Kidney (tissue), 14 donors: ENCODE measurements around the gene N4BP3. TPM values are rescaled to one million over a fixed set of nuclear protein-coding genes. Genes with fewer than 3 reads are reported as not detected.

Source experiments
- DNase-seq, 5 donors: peaks; one replicate each; pipeline ENCODE4 v3.0.0-alpha.2; 2013 to 2020
- FAIRE-seq: peaks from 2 replicates; lab custom pipeline; 2012; peaks lifted over from hg19 to GRCh38; lab: Jason Lieb, UNC
- H3K27ac ChIP-seq, 2 donors: one replicate each; pipeline ENCODE4 v1.7.0; 2013; ENCODE audit warnings: low read depth in 2 of 2, low read length in 2 of 2, inconsistent platforms in 1 of 2
- H3K27me3 ChIP-seq: one replicate; pipeline ENCODE4 v1.7.1; 2013; ENCODE audit warnings: low read length, inconsistent platforms; ENCODE audit not compliant: control insufficient read depth, insufficient read depth
- H3K36me3 ChIP-seq, 3 donors: one replicate each; pipeline versions ENCODE4 v1.7.0 to v1.7.1; 2013; ENCODE audit warnings: low read length in 3 of 3, control low read depth in 1 of 3, inconsistent platforms in 1 of 3; ENCODE audit not compliant: insufficient read depth in 3 of 3, control insufficient read depth in 2 of 3
- H3K4me1 ChIP-seq, 3 donors: one replicate each; pipeline versions ENCODE4 v1.7.0 to v1.7.1; 2013; ENCODE audit warnings: low read length in 3 of 3, inconsistent platforms in 1 of 3, low read depth in 1 of 3; ENCODE audit not compliant: control insufficient read depth in 2 of 3, insufficient read depth in 2 of 3
- H3K4me3 ChIP-seq, 3 donors: one replicate each; pipeline versions ENCODE4 v1.7.0 to v1.8.1; 2013; ENCODE audit warnings: low read length in 3 of 3, control low read depth in 1 of 3, inconsistent platforms in 1 of 3
- H3K9ac ChIP-seq, 3 donors: one replicate each; pipeline versions ENCODE4 v1.7.0 to v1.7.1; 2013; ENCODE audit warnings: low read length in 3 of 3, control low read depth in 1 of 3, inconsistent platforms in 1 of 3
- H3K9me3 ChIP-seq, 3 donors: one replicate each; pipeline versions ENCODE4 v1.7.0 to v1.7.1; 2013; ENCODE audit warnings: low read length in 3 of 3, control low read depth in 1 of 3, inconsistent platforms in 1 of 3; ENCODE audit not compliant: control insufficient read depth in 2 of 3, insufficient read depth in 1 of 3
- intact Hi-C: fragments of 100-400 bp; cut with DNase I; formaldehyde crosslinking; loops from one replicate; pipeline ENCODE4 v1.11.1; 2022
- polyA plus RNA-seq: library from polyadenylated mRNA; stranded (reverse); fragments of 350-450 nt; fragmentation: Illumina TruSeq; extraction: RNeasy Lipid Tissue Mini Kit (QIAGEN cat#74804); gene quantifications from one replicate; pipeline ENCODE4 v1.2.3, GENCODE V29; 2014; ENCODE audit warnings: low read depth, low replicate concordance; ENCODE audit not compliant: insufficient read depth
- total RNA-seq: library from RNA; stranded (reverse); fragmentation: NEBNext Ultra II Directional; extraction: Animal tissue kit (Norgen Biotek cat#: 25700); gene quantifications from one replicate; pipeline ENCODE4 v1.2.1, GENCODE V29; 2021
- TF ChIP-seq, protein P1 (sequence below): IDR thresholded peaks from 3 replicates; pipeline ENCODE4 v1.5.1; 2012; ENCODE audit warnings: mild to moderate bottlenecking, moderate library complexity, borderline replicate concordance; ENCODE audit not compliant: insufficient read depth; ENCODE audit errors: extremely low read depth
- donor health status: control.
- donor health status: control.
- donor health status: control.
- donor health status: control.
- donor health status: control.
- donor health status: DM: yes; HTN: yes; CAD: no.
- donor health status: Normal renal cell carcinoma (clear cell type).

Gene N4BP3
- total and polyA plus RNA-seq, 2 donors from 2014 or later = 2.4 to 5.6 TPM

DNA sequence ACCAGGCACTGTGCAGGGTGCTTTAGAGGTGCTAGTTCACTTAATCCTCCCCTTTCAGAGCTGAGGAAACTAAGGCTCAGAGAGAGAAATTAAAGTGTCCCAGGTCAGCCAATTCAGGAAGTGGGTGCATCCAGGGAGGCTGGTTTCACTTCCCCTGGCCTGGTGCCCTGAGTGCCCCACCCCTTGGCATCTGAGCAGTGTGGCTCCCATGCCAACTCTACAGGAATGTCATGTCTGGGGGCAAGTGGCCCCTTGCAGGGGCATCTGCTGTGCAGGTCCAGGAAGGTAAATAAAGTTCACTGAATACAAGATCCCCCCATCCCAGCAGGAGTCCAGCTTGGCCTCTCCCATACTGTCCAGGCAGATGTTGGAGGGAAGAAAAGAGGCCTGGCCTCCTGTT lies 4.4 kb upstream of the N4BP3 start:
- no peak overlapping the region for H3K4me3 ChIP-seq
- H3K9me3 ChIP-seq = no peaks in the 10 kb centered on the region
- no peaks in the 10 kb centered on the region for H3K36me3 ChIP-seq
- FAIRE-seq (no peak), DNase-seq (no peak)
- TF ChIP-seq, protein P1, sequence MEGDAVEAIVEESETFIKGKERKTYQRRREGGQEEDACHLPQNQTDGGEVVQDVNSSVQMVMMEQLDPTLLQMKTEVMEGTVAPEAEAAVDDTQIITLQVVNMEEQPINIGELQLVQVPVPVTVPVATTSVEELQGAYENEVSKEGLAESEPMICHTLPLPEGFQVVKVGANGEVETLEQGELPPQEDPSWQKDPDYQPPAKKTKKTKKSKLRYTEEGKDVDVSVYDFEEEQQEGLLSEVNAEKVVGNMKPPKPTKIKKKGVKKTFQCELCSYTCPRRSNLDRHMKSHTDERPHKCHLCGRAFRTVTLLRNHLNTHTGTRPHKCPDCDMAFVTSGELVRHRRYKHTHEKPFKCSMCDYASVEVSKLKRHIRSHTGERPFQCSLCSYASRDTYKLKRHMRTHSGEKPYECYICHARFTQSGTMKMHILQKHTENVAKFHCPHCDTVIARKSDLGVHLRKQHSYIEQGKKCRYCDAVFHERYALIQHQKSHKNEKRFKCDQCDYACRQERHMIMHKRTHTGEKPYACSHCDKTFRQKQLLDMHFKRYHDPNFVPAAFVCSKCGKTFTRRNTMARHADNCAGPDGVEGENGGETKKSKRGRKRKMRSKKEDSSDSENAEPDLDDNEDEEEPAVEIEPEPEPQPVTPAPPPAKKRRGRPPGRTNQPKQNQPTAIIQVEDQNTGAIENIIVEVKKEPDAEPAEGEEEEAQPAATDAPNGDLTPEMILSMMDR = no peak
- no peak overlapping the region for H3K27ac ChIP-seq
- no peaks in the 10 kb centered on the region for H3K4me1 ChIP-seq
- no peak overlapping the region for H3K9ac ChIP-seq
- no peaks in the 10 kb centered on the region for H3K27me3 ChIP-seq
- intact Hi-C loops = no loop called here

DNA sequence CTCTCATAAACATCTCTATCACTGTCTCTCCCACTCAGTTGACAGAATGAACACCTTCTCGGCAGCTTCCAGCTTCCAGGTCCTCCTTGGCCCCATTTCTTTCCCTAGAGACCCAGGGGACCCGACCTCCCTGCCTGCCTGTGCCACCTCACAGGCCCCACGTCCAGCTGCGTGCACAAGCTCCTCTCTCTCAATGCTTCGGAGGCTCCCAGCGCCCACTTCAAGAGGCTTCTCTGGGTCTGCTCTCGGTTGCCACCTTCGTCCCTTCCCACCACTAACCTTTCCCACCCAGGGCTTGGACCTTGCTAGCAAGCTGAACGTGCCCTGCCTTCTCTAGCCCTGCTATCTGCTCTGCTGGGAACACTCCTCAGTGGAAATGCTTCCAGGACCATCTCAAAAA lies 2.8 kb upstream of the N4BP3 start:
- Histone ChIP-seq H3K27me3 (no peaks in the 10 kb centered on the region), H3K36me3 (no peaks in the 10 kb centered on the region), H3K27ac (no peak overlapping the region), H3K9me3 (no peaks in the 10 kb centered on the region), H3K9ac (no peak overlapping the region), H3K4me3 (no peak overlapping the region), H3K4me1 (peaks cover 0 to 2% (median 0%) of the 10 kb centered on the region in 3 donors)
- TF ChIP-seq, protein P1 = no peak
- DNase-seq (no peak), FAIRE-seq (no peak)
- intact Hi-C loops = no loop called here

DNA sequence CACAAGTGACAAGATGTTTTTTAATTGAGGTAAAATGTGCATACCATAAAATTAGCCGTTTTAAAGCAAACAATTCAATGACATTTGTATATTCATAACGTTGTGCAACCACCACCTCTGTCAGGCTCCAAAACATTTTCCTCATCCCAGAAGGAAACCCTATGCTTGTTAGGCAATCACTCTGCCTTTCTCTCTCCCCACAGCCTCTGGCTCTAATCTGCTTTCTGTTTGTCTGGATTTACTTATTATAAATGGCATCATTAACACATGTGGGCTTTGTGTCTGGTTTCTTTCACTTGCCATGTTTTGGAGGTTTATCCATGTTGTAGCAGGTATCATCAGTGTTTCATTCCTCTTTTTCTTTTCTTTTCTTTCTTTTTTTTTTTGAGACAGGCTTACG lies 1.4 kb upstream of the N4BP3 start:
- no peak for DNase-seq
- Histone ChIP-seq H3K36me3 (no peaks in the 10 kb centered on the region), H3K9me3 (no peaks in the 10 kb centered on the region), H3K4me3 (no peak overlapping the region), H3K4me1 (peaks cover 0 to 2% (median 0%) of the 10 kb centered on the region in 3 donors), H3K27ac (no peak overlapping the region), H3K9ac (no peak overlapping the region), H3K27me3 (no peaks in the 10 kb centered on the region)
- FAIRE-seq = no peak
- TF ChIP-seq, protein P1 = no peak
- intact Hi-C loops = no loop called here

DNA sequence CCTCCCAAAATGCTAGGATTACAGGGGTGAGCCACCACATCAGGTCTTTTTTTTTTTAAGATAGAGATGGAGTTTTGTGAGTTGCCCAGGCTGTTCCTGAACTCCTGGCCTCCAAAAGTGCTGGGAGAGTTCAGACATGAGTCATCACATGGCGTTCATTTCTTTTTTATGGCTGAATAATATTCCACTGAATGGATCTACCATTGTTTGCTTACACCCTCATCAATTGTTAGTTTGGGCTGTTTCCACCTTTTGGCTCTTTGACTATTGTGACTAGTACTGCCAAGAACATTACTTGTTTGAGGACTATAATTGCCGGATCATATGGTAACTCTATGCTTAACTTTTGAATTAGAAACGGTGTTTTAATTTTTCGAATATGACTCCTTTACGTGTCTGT lies 787 bp upstream of the N4BP3 start:
- intact Hi-C loops = no loop called here
- no peak overlapping the region for H3K9ac ChIP-seq
- FAIRE-seq (no peak), DNase-seq (no peak)
- H3K4me1 ChIP-seq = peaks cover 0 to 2% (median 0%) of the 10 kb centered on the region in 3 donors
- TF ChIP-seq, protein P1 = no peak
- H3K27me3 ChIP-seq = no peaks in the 10 kb centered on the region
- H3K4me3 ChIP-seq = no peak overlapping the region
- no peaks in the 10 kb centered on the region for H3K36me3 ChIP-seq
- no peak overlapping the region for H3K27ac ChIP-seq
- H3K9me3 ChIP-seq = no peaks in the 10 kb centered on the region
